Measurements from ENCODE around the gene RNF13.
A peak's percentile ranks its signal among the peaks of the same experiment; 100 is the strongest.
"Not testable (repeated sequence)": the region's sequence is repeated elsewhere in the genome, so short reads cannot be mapped to it uniquely, and the experiment has no call there.

Gene RNF13

DNA sequence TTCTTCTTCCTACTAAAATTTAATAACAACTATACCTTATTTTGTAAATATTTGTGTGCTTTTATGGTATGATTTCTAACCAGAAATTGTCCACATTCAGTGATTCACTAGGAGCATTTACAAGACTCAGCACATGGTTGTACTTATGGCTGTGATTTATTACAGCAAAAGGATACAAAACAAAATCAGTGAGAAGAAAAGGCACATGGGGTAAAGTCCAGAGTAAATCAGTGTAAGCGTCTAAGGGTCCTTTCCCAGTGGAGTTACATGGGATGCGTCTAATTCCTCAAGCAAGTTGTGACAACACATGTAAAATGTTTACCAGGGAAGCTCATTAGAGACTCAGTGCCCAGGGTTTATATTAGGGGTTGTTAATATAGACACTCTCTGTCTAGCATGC, 31.1 kb downstream of the RNF13 start:
- DNase-seq: no peak

- no peak for DNase-seq
Measured at GRCh38 chr3:149845570-149846244, 32.7 kb downstream of the RNF13 start.

DNA sequence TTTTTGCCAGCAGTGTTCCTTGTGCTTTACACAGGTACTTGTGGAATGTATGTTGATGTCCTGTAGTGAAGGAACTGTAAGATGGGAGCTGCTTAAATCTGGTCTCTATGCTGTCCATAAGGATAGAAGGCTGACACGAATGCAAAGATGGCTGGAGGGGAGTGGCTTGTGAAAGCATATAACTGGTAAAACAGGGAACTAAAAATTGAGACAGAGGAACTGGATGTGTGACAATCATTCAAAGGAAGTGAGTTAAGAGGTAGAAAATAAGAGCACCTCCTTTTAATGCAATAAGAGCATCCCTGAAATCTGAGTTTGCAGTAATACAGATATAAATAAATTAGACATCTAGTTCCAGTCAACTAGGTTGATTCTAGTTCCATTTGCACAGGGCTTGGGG, 35.2 kb downstream of the RNF13 start:
- DNase-seq: no peak

GRCh38 chr3:149848688-149849087, 35.7 kb downstream of the RNF13 start:
- DNase-seq: no peak

DNA sequence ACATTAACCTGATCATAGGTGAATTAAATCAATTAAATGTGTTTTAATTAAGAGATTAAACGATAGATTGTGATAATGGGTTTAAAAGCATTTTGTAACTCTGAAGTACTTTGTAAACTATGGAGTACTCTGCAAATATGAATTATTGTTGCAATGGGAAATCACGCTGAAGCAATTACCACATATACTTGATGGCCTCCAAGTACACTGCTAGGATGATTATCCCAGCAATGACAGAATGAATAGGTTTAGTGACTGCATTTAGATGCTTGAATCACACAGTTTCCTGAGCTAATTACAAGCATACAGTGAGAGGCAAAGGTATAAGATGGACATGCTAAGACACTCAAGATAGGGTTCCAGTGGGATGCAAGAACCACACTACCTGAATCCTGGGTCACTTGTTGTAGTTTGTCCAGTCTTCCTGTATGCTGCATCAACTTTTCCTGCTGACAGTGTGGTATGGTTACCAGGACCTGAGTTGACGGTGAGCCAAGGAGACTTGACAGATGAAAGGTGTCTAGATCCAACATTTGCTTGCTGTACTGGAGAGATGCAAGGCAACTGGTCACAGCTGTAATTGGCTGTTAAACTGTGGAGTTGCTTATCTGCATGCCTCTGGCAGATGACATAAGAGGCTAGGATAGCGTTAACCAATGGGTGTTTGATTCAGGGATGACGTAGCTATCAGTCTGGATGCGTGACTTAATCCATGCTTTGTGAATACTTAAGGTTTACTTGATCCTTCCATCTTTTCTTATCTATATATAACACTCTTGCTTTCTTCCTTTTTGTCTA, 38.0 kb downstream of the RNF13 start:
- DNase-seq: no peak

DNA sequence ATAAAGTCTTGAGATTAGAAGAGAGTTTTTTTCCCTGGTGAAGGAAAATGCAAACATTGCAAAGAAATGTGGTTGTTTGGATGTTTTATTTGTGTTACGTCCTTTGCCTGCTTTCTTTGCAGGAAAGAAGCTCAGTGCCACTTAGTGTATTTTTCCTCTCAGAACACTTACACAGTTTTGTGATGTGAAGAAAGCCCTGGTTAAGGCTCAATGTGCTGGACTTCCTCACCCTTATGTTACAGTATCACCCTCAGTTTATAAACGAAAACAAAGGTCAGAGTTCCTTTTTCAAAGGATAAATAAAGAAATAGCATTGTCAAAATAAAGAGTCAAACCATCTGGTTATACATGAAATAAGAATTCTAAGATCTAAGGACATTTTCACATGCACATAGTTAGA, 45.9 kb downstream of the RNF13 start:
- no peak for DNase-seq

DNA sequence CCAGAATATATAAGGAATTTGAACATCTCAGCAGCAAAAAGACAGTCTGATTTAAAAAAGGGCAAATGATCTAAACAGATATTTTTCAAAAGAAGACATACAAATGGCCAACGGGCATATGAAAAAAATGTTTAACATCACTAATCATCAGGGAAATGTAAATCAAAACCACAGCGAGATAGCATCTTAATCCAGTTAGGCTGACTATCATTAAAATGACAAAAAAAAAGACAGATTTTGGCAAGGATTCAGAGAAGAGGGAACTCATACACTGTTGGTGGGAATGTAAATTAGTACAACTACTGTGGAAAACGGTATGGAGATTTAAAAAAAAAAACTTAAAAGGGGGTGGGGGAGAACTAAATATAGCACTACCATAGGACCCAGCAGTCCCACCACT, 47.9 kb downstream of the RNF13 start:
- peak; percentile 14 for DNase-seq

GRCh38 chr3:149867563-149867962, 54.5 kb downstream of the RNF13 start:
- DNase-seq: no peak

DNA sequence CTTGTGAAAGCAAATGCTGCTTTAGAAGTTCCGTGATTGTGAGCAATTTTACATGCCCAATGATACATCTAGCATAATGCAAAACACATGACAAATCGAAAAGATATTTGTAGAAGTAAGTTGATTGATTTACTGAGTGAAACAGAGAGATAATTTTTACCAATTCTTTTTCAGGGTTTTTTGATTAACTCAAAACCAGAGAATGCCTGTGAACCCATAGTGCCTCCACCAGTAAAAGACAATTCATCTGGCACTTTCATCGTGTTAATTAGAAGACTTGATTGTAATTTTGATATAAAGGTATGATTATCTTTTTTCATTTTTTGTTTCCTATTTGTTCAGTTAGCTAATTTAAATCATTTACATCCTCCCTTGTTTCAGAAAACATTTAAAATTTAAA, 58.8 kb downstream of the RNF13 start:
- DNase-seq: no peak

DNA sequence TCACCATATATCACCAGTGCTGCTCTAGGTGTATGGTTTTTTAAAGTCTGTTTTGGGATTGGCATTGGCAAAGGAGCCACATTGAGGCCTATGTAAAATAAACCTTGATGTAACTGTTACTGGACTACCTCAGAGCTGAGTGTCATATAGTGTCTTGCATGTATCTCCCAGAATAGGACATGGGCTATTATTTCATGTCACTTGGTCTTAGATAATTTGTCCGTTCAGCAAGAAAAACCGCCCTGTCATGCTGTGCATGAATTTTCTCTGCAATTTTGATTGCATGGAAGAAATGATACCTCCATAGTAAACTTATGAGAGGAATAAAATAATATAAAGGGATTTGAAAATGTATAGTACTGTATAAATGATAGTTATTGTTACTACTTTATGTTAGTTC, 59.6 kb downstream of the RNF13 start:
- no peak for DNase-seq

GRCh38 chr3:149877668-149878067, 64.7 kb downstream of the RNF13 start:
- no peak for DNase-seq

- peak; percentile 64 for DNase-seq
Measured at GRCh38 chr3:149879872-149880271, 66.9 kb downstream of the RNF13 start.

- no peak for DNase-seq
Measured at GRCh38 chr3:149881879-149882278, 68.9 kb downstream of the RNF13 start.

DNA sequence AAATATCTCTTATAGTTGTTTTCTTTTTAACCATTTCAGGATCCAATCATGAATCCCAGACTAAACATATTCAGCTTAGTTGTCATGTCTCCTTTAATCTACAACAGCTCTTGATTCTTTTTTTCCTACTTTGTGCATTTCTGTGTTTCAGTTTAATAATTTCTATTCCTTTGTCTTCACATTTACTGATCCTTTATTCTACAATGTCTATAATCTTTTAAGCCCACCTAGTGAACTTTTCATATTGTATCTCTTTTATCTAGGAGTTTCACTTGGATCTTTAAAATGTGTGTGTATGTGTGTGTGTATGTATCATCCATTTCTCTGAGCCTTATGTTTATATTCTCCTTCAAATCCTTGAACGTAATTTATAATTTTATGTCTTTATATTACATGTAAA, 70.1 kb downstream of the RNF13 start:
- DNase-seq: no peak

DNA sequence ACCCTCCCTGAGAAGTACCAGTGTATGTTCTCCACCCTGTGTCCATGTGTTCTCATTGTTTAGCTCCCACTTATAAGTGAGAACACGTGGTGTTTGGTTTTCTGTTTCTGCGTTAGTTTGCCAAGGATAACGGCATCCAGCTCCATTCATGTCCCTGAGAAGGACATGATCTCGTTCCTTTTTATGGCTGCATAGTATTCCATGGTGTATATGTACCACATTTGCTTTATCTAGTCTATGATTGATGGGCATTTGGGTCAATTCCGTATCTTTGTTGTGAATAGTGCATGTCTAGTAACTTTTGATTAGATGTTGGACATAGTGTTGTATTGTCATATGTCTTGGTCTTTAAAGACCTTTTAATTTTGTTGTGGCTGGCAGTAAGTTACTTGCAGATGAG, 70.8 kb downstream of the RNF13 start:
- DNase-seq: not testable (repeated sequence)

DNA sequence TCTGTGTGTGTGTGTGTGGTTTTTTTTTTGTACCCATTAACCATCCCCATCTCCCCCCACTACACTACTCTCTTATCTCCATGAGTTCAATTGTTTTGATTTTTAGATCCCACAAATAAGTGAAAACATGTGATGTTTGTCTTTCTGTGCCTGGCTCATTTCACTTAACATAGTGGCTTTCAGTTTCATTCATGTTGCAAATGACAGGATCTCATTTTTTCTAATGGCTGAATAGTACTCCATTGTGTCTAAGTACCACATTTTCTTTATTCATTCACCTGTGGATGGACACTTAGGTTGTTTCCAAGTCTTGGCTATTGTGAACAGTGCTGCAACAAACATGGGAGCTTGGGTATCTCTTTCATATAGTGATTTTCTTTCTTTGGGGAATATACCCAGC, 71.8 kb downstream of the RNF13 start:
- DNase-seq: not testable (repeated sequence)

DNA sequence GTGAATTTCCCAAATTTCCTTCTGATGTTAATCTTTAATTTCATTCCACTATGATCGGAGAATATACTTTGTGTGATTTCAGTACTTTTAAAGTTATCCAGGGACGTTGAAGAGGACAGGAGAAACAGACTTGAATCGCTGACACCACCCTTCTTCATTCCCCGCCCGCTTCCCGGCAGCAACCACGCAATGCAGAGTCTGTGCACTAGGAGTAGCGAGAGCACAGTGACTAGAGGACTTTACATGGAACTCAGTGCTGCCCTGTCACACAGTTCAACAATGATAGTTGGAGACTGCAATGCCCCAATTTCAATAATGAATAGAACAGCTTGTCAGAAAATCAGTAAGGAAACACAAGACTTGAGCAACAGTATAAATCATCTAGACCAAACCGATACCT, 73.9 kb downstream of the RNF13 start:
- DNase-seq: no peak

GRCh38 chr3:149891621-149892020, 78.6 kb downstream of the RNF13 start:
- no peak for DNase-seq

DNA sequence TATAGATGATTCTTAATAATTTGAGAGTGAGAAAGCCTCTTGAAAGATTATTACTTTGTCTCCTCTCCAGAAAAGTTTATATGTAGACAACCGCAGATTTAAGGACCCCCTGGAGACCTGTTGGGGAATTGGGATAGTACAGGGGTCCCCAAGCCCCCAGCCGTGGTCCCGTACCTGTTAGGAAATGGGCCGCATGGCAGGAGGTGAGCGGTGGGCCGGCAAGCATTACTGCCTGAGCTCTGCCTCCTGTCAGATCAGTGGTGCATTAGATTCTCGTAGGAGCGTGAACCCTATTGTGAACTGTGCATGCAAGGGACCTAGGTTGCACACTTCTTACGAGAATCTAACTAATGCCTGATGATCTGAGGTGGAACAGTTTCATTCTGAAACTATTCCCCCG, 79.4 kb downstream of the RNF13 start:
- no peak for DNase-seq

GRCh38 chr3:149894205-149894604, 81.2 kb downstream of the RNF13 start:
- DNase-seq: peak; percentile 5

- DNase-seq: no peak
Measured at GRCh38 chr3:149895339-149895738, 82.3 kb downstream of the RNF13 start.

DNA sequence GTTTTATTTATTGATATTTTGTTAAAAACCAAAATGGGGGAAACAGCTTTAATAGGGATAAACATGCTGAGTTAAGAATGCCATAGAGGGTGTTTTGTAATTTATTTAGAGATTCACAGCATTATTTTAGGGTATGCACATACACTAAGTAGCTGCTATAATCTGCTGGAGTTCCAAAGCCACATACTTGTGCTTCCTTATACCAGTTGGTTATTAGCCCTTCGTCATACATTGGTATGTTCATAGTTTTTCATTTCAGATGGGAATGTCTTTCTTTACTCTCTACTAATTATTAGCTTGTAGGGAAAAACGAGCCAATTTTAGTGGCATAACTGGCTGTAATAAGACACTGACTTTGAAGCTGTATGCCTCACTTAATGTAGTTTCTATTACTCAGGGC, 82.8 kb downstream of the RNF13 start:
- peak; percentile 2 for DNase-seq

DNA sequence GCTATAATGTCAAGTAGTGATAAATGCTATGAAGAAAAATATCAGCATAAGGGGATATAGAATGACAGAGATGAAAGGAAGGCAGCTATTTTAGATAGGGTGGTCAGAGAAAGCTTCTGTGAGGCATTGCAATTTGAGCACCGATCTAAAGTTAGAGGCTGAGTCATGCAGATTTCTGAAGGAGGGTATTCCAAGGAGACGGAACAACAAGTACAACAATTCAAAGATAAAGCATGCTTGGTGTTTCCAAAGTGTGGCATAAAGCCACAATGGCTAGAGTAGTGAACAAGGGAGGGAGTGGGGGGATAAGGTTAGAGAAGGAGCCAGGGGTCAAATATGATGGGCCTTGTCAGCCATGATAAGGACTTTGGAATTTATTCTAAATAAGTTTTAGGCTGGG, 85.8 kb downstream of the RNF13 start:
- peak; percentile 37 for DNase-seq

DNA sequence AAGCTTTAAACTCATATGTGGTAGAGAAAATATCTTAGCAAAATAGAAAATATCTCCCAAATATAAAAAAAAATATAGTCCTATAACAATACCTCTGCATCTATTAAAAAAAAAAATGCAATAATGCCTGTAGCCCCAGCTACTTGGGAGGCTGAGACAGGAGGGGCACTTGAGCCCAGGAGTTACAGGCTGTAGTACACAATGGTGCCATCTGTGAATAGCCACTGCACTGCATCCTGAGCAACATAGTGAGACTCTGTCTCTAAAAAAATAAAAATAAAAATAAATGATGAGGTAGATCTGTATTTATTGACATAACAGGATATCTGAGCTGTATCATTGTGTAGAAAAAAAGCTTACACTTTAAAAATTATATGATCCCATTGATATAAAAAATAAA, 87.3 kb downstream of the RNF13 start:
- no peak for DNase-seq

GRCh38 chr3:149901770-149902169, 88.8 kb downstream of the RNF13 start:
- no peak for DNase-seq

Measured in EL (cell line).